Raji (cell line): ENCODE data around the gene DNAJA4.

Source experiments
- POLR2A ChIP-seq: IDR thresholded peaks from 2 replicates; pipeline ENCODE4 v1.6.1; 2011; ENCODE audit warnings: low read depth, low read length, control low read depth; ENCODE audit not compliant: insufficient read depth

DNAJA4 gene

DNA sequence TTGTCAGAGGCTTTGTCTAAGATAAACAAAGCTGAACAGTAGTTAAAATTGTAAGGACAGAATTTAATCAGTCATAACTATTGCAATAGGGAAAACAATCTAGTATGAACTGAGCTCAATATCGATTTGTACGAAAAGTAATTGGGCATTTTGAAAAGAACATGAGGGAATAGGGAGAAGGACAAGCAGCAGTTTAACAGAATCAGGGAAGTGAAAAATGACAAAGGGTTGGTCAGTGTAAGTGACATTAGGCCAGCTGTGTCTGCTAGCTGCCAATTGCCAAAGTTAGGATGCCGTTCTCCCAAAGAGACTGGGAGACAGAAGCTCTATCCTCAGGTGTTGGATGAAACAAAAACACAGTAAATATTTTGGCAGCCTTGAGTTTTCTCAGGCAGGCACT, 3.3 kb upstream of the DNAJA4 start:
- TF ChIP-seq POLR2A, result no peak

DNA sequence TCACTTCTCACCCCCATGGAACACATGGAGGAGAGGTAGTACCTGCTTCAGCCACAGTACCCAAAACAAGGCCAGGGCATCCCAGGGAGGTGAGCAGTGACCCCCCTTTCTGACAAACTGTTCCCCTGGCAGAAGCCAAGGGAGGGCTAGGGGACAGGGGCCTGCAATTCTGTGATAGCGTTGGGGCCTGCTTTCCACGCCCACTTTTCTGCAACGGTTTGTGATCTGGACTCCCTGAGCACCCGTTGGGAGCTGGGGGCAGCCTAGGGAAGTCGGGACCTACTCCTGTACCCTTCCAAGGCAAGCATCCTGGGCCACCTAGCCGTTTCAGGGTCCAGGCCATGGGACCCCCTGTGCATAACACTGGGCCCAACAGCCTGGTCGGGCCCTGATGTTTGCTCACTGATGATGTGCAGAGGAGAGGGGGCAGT, 996 bp upstream of the DNAJA4 start:
- no peak for TF ChIP-seq POLR2A

DNA sequence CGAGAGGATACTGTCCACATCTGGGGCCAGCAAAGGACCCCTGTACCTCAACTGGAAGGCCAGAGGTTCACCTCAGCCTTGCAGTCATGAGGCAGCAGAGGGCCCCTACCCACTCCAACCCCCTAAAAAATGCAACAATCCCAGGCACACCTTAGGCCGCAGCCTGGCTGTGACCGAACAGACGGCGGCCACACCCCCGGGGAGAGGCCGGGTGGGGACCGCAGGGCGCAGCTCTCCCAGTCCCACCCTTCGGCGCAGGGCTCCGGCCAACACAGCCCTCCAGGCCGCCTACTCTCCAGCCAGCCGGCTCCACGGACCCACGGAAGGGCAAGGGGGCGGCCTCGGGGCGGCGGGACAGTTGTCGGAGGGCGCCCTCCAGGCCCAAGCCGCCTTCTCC, 457 bp upstream of the DNAJA4 start:
- no peak for TF ChIP-seq POLR2A

DNA sequence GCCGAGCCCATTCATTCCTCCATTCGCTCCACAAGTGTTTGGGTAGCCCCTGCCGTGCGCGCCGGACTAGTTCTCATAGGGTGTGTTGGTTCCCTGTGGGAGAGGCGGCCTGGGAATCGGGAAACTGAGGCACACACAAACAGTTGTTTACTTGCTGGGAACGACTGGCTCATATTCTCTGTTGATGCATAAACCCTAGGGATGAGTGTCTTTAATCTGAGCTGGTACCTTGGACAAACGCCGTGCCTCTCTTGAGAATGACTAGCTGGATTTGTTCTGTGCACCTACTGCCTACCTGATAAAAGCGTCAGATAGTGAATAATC, 737 bp downstream of the DNAJA4 start:
- no peak for TF ChIP-seq POLR2A

DNA sequence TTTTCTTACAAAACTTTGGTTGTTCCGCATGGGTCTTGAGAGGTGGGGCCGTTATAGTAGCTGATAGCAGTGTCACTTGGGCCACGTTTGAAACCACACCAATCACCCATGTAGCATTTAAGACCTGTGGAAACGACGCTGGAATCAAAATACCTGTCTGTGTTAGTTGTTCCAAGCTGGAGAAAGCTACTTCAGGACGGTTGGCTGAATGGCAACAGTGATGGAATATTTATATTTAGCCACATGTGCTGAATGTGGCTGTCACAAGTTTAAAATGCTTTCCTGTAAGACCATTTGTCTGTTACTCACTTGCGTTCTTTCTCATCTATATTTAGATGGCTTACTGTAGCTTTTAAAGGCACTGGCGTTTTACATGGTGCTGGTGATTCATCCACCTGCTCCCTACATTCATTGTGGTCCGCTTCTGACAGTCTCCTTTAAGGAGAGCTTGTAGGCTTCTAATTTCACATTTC, 1.4 kb downstream of the DNAJA4 start:
- TF ChIP-seq POLR2A, result no peak

DNA sequence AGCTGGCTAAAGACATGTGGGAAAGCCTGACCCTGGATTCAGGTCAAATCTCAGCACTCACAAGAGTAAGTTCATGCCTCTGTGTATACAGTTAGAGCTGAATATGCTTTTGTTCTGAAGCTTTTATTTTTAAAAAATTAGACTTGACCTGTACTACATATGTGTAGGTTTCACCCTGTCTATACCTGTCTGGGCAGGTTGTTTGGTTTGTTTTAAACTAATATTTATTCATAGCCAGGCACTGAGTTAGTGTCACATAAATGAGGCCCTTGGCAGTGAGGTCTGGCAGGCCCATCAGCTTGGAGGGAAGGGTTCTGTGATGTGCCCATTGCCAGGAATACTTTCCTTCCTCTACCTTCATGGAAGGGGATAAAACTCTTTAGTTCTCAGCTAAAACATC, 1.9 kb downstream of the DNAJA4 start:
- no peak for TF ChIP-seq POLR2A

DNA sequence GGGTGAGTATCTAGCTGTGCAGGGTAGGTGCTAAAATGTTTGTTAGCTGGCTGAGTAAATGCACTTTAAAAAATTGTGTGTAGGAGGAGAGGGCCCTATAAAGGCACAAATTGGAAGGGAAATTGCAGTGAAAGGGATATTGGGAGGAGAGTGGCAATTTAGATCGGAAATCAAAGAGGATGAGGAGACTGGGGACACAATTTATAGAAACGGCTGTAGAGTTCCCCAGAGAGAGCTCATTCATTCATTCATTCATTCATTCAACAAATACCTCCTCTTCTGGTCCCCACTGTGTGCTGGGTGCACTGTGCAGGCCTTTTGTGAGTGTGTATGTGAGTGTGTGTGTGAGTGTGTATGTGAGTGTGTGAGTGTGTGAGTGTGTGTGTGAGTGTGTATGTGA, 2.4 kb downstream of the DNAJA4 start:
- TF ChIP-seq POLR2A, result no peak

DNA sequence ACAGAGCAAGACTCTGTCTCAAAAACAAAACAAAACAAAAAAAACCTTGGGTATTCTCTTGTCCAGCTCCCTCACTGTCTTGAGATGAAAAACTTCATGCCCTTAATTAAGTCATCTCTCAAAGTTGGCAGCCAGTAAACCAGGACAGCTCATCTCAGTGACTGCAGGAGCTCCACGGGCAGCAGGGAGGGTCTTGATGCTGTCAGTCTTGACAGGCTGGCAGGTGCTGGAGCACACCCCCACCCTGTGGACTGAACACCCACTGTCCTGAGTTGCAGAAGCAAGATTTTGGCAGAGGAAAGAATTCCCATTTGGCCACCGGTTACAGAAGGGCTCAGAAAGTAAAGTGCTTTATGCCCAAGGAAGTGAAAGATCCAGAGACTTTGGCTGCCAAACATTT, 8.0 kb downstream of the DNAJA4 start:
- no peak for TF ChIP-seq POLR2A

DNA sequence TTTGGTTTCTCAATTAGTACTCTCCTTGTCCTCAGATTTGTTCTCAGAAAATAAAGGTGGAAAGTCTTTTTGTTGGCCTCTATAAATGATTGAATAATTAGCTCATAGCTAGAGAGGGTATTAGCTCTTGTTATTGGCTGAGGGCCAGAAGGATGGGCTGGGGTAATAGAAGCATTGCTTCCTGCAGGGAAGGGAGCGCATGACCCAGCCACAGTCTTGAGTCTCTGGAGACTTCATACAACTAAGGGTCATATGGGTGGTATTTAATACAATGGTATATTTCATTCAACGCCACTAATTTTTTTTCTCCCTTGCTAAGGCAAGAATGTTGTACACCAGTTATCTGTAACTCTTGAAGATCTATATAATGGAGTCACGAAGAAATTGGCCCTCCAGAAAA, 8.4 kb downstream of the DNAJA4 start:
- TF ChIP-seq POLR2A, result no peak

DNA sequence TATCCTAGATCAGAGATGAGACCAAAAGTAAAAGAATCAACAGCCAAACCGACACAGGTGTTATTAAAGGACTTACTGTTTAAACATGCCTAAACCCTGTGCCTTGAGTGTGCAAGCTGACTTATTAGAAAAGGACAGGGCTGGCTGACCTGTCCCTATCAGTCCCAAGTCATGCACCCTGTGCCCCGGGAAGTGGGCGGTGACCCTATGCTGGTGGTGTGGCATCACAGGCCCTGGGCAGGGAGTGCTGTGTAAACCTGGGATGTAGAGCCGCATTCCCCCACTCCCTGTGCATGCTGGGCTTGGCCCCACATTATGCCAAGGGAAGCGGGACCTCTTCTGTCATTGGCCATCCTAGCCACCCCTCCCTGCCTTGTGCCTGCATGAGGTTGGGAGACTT, 10.6 kb downstream of the DNAJA4 start:
- TF ChIP-seq POLR2A, result no peak

DNA sequence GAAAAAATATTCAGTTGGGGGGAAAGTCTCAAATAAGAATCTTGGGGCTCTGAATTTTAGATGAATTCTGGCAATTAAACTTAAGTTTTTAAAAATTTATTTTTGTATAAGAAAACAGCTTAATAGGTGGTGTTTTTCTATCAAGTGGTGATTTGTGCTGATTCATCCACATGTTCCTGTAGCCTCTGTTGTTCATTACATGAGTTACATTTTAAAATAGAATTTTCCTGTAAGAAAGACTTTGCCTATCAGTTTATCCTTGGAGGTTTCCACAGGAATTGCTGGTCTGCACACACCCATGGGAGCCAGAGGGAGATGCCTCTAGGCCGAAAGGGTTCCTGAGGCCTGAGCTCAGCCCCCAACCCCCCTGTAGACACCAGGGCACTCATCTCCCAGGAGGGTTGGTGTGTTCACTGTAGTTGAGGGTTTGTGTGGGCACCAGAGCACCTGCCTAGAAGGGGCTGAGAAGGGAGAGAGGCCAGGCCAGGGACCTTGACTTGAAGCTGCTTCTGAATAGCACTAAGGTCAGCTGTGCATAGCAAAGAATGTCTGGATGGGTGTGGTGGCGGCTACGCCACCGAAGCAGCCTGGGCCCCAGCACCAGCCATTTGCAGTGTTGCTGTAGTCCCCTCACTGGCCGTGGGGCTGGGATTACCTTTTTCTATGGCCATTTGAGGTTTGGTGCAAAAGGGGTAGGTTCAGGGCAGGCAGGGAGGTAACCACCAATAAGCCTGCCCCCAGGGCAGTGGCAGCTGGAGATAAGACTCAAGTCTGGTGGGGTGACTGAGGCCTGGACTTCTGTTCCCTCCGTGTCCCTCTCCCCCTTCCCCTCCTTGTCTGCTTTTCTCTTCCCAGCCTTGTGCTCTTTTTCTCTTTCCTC, 11.9 kb downstream of the DNAJA4 start:
- TF ChIP-seq POLR2A, result no peak

DNA sequence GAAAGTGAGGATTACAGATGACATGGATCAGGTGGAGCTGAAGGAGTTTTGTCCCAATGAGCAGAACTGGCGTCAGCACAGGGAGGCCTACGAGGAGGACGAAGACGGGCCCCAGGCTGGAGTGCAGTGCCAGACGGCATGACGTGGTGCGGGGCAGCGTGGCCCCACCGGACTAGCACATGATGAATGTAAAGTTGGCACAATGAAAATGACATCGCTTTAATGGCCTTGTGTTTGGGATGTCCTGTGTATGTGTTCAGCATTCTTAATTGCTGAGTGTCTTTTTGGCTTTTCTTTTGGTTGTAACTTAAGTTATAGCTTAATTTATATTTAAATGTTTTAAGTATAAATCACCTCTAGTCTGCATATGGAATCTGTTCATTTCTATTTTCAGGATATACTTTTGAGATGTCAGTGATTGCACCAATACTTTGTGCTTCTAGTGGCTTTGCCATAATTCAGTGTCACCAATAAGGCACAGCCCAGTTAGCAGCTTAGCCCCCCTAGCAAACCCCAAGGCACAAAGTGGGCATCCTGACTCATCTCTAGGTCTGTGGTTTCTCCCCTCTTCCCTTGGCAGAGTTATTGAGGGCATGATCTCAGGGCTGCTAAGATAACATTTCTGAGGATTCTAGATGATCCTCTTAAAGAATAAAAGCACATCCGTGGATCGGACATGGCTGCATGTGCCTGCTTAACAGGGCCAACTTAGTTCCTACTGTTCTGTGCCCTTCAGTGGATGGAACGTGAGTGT, 16.1 kb downstream of the DNAJA4 start:
- TF ChIP-seq POLR2A, result no peak

DNA sequence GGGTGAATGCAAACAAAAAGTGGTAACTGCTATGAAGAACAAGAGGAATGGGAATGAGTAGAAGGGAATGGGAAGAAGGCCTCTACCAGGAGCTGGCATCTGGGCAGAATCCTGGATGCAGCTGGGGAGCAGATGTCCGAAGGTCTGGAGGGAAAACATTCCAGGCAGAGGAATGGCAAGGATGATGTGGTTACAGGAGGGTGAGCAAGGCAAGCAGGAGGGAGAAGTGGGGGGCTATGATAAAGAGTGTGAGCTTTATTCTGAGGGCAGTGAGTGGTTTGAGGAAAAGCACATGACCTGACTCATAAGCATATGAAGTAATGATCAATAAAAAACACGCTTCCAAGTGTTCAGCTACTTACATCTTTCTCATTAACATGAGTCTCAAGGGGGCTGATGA, 18.0 kb downstream of the DNAJA4 start:
- no peak for TF ChIP-seq POLR2A

DNA sequence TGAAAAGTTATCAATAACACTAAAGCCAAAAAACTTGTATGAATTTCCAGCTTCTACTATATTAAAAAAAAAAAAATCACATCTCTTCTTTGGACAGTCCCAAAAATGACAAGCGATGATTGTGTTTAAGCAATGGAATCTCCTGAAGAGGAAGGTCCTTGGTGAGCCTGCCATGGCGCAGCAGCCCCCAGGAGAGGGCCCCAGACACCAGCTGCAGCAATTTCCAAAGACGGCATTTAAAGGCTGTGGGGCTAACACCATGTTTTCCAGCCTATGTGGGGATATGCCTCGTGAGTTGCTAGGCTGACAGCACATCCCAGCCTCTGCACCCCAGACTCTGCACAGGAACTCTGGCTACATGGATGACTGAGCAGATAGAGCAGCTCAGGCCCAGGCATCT, 20.4 kb downstream of the DNAJA4 start:
- no peak for TF ChIP-seq POLR2A

DNA sequence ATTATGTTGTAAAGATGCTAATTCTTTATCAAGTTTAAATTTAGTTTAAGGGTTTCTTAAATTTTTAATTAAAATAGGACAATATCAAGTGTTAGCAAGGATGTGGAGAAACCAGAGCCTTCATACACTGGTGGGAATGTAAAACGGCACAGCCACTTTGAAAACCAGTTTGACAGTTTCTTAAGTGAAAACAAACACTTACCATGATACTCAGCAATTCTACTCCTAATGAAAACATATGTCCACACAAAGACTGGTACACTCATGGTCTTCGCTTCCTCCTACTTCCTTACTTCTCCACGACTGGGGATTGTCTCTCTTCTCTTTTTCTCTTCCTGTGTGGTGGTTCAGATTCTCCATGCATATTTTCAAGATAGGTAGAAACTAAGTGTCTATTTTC, 25.9 kb downstream of the DNAJA4 start:
- TF ChIP-seq POLR2A, result no peak

DNA sequence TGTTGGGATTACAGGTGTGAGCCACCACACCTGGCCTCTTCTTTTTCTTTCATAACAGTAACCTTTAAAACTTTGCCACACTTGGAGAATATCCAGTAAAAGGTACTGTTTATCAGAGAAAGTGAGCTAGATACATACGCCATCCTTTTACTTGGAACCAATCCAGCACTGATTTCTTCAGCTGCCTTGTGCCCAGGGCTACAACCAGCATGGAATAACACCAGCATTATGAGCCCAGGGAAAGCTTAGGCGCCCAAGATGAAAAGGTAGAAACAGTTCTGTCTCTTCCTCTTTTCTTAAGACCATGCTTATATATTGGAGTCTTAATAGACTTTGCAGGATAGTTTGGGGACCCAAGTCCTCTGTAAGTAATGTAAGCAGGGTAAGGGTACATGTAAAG, 26.7 kb downstream of the DNAJA4 start:
- no peak for TF ChIP-seq POLR2A
